Amygdala (tissue), 56 donors: ENCODE data around the gene MTR.

Source experiments
- DNase-seq, 56 donors: peaks; one replicate each; lab custom pipeline; 2025; lab: John Stamatoyannopoulos, UW

MTR gene

DNA sequence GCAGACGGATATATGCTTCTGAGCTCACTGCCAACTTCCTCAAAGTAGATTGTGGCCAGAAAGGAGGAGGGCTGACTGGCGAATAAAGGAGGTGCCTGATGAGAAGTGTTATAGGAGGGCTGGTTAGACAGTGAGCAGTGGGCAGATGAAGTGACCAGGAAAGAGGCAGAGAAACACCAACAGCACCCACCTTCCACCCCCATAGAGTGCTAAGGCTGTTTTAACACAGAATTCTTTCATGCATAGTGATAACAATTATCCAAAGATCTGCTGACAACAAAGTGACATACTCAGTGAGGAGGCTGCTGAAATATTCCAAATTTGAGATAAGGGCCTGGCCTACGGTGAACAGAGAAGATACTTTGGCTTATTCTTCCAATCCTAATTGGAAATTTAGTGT, 21.2 kb upstream of the MTR start:
- no peak for DNase-seq

DNA sequence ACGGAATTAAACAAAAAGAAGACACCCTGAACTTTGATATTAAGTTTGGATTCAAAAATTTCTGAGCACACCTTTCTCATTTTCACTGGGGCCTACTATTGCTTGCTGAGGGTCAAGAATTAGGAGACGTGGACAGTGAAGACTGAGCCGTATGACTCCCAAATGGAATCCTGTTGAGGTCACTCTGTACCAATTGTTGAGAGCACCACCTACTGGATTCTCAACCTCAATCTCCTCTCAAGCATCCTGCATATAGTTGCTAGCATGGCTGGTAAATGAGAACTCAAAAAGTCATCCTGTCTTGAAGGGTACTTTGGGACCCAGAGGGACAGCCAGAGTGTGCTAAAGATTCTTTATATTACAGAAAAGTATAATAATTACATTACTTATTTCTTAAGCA, 20.2 kb upstream of the MTR start:
- no peak for DNase-seq

DNA sequence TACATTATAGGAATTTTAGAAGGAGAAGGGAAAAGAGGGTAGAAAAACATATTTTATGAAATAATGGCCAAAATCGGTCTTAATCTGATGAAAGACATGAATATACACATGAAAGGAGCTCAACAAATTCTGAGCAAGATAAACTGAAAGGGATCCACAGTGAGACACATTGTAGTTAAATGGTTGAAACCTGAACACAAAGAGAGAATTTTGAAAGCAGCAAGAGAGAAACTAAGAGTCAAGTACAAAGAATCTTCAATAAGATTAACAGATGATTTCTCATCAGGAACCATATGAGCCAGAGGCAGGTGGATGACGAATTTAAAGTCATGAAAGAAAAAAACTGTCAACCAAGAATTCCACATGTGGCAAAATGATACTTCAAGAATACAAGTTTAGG, 15.8 kb upstream of the MTR start:
- no peak for DNase-seq

DNA sequence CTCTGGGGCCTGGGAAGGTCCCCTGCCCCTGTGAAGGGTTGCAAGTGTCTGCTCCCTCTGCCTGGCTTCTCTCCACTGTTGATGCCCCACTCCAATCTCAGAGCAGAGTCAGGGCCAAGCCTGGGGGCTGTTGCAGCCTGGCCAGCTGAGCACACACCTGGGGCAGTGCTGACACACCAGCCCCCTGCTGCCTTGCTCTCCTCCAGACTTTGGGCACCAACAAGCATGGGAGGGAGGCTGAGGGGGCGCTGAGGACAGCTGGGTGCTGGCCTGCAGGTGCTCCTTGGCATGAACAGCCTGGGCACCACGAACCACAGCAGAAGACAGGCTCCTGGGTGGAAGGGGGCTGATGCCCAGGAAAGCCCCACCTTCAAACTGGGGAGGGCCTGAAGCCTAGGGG, 9.6 kb upstream of the MTR start:
- DNase-seq, result no peak

DNA sequence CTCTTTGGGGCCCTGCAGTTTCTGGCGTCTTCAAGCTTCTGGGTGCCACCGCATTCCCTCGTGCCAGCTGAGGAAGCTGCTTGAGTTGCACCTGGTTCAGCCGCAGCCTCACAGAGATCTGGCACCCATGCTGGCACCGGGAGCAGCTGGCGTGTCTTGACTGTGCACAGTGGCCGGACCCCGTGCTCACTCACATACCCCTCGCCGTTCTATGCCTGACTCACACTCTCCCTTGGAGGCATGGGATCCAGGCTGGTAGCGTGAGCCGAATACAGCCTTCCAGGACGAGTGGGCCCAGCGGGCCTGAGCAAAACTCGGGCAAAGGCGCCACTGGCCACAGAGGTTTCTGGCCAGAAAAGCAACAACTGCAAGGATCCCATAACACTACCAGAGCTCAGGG, 8.6 kb upstream of the MTR start:
- DNase-seq, result no peak

DNA sequence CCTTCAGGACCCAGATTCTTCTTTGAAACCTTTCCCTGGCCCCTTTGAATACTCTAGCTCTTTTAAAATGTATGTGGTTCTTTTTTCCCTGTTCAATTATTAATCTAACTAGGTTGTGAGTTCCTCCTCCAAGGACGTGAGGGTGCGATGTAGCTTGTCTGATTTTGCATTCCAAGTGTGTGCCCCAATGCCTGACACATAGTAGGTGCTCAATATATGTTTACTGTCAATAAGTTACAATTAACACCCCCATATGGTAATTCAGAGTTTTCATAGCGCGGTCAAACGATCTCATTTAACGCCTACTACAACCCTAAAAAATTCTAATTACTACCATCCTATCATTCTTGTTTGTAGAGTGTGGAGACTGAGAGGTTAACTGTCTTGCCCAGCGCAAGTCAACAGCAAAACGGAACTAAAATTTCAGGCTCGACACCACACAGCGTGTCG, 482 bp upstream of the MTR start:
- no peak for DNase-seq

DNA sequence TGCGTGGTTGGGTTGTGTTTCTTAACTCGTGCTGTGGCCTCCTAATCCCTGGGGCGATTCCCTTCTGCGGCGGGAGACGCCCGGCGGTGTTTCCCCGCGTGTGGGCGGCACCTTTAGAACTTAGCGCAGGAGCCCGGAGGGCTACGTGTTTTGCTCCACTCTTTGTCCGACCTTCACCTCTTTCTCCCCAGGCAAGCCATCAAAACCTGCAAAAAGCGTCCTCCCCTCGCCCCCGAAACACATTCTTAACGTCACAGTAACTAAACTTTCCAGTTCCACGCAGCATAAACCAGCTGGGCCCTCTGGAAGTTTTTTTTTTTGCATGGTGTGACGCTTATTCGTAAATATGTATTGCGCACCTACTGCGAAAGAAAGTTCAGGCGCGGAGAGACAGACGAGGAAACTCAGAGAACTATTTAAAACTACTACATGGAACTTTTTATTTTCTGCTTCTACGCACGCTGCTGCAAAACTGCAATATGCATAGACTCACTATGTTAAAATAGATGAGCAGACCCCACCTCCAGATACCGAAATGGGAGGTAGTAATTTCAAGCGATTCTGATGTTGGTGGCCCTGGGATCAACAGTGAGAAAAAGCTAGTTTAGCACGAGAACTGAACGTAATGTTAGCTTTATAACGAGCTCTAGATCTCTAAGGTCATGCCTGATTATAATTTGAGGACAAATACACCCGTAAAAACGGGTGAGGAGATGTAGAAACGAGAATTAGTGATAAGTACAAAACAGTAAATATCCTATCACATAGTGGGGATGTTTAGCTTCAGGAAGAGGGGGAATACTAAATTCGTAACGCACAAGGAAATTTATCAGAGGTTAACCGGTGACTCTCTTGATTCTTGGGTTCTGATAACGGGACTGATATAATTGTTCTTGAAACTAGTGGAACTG, 920 bp downstream of the MTR start:
- DNase-seq, result peak in 4 of 56 donors; percentile 23 to 36 (median 32)

DNA sequence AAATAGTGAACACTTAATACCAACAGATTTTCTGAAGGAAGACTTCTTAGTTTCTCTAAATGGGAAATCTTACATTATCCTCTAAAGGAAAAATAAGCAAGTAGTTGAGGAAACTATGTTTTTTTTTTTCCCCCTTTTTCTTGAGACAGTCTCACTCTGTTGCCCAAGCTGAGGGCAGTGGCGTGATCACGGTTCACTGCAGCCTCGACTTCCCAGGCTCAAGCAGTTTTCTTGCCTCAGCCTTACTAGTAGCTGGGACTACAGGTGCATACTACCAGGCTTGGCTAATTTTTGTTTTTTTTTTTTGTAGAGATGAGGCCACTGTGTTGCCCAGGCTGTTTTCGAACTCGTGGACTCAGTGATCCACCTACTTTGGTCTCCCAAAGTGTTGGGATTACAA, 3.9 kb downstream of the MTR start:
- DNase-seq, result no peak

DNA sequence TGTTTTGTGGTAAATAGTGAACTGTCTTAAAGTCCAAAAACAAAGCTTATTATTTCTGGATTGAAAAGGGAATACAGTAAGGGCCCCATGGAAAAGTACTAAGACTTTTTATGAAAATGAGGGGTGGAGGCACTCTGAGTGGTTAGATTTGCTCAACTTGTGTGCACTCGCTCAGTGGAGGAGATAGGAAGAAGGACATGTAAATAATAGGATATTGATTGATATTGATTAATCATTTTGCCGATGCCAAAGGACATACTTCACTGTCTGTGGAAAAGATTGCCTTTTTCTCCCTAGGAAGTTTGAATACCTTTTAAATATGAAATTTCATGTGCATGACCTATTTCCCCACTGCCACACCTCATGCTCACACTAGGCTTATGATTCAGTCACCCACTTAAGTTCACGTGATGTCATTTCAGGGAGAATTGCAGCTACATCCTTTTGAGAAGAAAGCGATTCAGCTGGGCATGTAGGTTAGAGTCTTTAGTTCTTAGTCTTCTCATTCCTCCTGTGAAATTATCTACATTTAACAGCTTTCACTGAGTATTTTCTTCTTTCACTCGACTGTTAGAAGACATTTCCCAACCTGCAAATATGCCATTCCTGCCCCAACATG, 5.0 kb downstream of the MTR start:
- DNase-seq, result no peak

DNA sequence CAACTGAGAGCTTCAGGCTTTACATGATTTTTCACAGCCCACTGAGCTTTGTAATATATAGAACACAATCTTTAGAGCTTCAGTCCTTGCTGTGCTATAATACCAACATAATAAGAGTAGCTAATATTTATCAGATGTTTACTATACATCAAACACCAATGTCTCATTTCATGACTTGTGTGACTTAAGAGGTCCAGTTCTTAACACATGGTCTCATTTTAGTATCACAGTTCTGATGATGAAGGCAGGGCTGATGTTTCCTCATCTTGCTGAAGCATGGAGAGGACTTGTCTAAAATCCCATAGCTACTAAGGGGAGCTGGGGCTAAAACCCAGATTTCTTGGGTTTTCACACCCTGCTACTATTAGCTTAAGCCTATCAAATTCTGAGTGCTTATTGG, 5.5 kb downstream of the MTR start:
- DNase-seq, result no peak

DNA sequence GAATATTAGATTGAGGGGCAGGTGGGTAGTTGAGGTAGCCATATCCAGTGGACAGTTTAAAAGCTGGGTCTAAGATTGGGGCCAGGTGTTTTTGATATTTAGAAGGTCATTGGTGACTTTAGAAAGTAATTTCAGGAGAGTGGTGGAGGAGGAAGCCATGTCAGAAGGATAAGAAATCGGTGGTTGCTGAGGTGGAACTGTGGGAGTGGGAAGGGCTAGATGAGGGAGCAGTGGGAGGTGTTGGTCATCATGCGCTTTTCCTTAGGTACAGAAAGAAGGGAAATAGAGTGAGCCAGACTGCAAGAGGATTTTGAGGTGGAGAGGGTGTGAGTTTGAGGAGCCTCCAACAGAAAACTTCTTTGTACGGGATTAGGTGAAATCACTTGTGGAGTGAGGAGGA, 7.2 kb downstream of the MTR start:
- no peak for DNase-seq

DNA sequence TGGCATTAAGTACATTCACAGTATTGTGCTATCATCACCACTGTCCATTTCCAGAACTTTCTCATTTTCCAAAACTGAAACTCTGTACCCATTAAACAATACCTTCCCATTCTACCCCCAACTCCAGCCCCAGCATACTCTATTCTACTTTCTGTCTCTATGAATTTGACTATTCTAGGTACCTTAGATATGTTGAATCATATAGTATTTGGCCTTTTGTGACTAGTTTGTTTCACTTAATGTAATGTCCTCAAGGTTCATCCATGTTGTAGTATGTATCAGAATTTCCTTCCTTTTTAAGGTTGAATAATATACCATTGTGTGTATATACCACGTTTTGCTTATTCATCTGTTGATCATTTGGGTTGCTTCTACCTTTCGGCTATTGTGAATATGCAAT, 11.5 kb downstream of the MTR start:
- DNase-seq, result no peak

DNA sequence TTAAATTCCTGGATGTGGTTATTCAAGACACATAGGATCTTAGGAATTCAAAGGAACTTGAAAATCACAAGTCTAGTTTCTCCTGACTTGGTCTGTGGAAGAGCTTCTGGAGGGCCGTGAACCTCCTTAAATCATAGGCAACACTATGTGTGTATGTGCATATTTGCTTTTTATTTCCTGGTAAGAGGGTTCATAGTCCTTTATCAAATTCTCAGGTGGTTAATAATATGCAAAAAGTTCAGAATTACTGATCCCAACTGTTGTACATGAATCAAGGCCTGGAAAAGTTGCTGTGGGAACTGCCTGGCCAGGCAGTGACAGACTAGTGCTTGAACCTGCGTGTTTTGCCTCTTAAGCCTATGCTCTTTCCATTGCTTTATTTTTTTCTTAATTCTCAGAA, 12.9 kb downstream of the MTR start:
- no peak for DNase-seq

DNA sequence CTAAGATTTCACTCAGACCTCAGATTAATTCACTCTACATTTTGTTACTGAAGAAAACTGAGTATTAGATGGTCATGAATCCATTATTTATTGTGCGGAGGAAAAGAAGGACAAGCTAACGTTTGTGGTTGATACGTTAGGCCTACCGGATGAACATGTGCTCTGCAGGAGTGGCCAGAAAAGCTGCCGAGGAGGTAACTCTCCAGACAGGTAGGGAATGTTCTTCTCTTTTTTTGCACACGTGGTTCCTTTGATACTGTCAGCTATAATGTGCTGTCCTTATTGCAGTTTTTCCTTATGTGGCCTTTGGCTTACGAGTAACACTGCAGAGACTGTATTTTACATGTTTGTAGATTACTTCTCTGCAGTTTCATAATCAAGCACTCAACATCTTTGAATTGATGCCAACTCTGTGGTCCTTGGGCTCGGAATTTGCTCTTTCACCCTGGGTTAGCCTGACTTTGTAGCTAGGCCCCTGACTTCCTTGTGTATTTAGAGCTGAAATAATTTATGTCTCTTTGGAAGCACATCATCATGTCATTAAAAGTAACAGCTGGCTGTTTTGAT, 13.6 kb downstream of the MTR start:
- no peak for DNase-seq

DNA sequence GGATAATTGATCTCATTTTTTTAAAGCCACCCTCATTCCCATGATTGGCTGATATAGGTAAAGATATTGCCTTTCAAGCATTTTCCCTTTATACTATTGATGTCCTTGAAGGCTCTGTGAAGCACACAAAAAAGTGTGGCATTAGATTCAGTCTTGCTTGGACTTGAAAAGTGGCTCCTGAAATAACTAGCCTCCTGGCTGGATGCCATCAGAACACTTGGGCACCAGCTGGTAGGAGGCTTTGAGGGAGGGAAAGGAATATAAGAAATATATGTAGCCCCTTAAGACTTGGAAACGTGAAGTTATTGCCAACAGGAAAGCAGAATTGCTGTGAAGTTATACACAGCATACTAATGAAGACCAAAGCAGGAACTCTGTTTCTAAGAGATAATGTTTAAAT, 14.1 kb downstream of the MTR start:
- peak in 10 of 56 donors; percentile 1 to 21 (median 4) for DNase-seq

DNA sequence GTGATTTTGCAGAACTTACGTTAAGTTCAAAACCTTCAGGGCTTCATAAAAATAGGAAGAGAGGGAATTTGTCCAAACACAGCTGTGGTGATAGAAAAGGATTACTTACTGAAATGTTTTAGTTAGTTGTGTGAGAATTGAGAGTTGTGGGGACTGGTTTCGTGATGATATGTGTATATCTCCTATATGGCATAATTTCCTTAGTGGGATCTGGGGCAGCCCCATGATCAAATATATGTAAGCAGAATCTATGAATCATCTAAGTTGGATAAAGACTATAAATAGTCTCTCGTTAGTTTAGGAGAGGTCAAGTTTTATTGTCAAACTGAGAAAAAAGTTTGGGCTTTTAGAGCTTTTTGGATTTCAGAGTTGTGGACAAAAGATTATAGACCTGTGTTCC, 14.9 kb downstream of the MTR start:
- DNase-seq, result no peak

DNA sequence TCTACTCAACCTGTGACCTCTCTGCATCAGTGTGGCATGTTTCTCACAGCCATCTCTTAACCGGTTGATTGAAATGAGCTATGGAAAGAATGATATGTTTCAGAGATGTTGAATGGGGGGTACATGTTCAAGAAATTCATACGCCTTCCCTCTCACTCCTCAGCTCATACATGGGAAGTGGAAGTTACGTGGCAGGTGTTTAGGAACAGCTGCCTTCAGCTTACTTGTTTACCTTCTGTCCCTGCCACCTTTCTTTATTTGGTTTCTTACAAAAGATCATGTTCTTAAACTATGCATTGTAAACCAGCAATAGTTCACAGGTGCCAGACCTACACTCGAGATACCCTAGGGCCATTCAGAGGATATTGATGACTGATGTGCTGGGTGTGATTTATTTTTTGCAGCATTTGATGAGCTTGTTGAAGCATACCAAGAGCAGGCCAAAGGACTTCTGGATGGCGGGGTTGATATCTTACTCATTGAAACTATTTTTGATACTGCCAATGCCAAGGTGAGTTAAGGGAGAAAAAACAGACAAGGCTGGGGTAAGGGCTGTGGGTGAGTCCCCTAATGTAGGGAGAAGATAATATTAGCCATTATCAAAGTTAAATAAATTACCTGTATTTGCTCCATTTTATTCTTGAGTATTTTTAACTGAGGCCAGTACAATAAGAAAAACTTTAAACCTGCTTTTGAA, 17.4 kb downstream of the MTR start:
- no peak for DNase-seq

DNA sequence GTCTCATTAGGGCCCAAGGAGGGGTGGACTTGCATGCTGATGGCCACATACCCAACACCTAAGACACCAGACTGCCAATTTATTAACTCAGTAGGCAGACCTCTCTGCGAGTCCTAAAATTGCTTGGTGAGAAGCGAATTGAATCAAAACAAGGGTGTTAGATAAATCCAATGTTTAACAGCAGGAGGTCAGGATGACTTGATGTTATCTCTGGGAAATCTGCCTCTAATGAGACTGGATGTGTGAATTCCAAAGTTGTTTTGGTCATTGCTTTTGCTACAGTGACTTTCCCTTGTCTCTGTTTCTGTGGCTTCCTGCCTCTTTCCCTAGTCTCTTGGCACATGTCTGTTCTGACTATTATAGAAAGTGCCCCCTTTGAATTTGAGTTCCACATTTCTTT, 20.8 kb downstream of the MTR start:
- DNase-seq, result no peak

DNA sequence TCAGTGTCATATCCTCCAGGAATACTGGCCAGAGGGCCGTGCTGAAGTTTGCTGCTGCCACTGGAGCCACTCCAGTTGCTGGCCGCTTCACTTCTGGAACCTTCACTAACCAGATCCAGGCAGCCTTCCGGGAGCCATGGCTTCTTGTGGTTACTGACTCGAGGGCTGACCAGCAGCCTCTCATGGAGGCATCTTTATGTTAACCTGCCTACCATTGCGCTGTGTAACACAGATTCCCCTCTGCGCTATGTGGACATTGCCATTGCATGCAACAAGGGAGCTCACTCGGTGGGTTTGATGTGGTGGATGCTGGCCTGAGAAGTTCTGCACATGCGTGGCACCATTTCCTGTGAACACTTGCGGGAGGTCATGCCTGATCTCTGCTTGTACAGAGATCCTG, 24.8 kb downstream of the MTR start:
- no peak for DNase-seq

DNA sequence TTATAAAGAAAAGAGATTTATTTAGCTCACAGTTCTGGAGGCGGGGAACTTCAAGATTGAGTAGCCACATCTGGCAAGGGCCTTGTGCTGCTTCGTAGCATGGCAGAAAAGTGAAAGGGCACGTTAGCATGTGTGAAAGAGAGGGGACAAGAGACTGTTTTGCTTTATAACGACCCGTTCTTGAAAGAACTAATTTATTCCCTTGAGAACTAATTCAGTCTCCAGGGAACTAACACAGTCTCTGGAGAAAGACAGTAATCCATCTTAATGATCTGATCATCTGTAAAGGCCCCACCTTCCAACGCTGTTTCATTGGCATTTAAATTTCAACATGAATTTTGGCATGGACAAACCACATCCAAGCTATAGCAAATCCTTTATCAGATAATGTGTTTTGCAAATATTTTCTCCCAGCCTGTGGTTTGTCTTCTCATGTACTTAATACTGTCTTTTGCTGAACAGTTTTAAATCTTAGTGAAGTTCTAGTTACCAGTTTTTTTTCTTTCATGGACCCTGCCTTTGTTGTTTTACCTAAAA, 26.1 kb downstream of the MTR start:
- DNase-seq, result no peak

DNA sequence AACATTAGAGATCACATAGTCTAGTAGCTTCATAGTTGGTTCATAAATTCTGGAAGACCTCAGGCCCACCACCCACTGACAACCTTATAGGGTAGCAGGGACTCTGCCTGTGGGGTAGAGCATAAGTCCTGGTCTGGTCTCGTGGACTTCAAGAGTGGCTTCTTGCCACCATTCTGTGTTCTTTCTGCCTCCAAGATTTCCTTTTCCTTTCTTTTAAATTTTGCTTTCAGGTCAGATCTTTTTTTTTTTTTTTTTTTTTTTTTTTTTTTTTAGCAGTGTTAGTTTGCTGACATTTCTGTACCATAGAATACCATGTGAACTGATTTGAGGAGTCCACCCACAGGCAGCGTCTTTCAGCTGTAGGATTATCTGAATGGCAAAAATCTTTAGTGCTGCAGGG, 28.5 kb downstream of the MTR start:
- no peak for DNase-seq
